Hindlimb muscle (tissue), 1 donor: ENCODE measurements around the gene AIPL1. TPM values are rescaled to one million over a fixed set of nuclear protein-coding genes. Genes with fewer than 3 reads are reported as not detected.

Source experiments
- DNase-seq: peaks from one replicate; pipeline ENCODE4 v3.0.0-alpha.2; 2013
- polyA plus RNA-seq: library from polyadenylated mRNA; unstranded; fragments of 120-200 nt; gene quantifications from one replicate; pipeline ENCODE4 v1.2.1, GENCODE V29; 2013; ENCODE audit not compliant: insufficient read length

AIPL1 gene
- polyA plus RNA-seq, 1 donor, result not detected

GRCh38 chr17:6448473-6448872 is 13.6 kb upstream of the AIPL1 start:
- no peak for DNase-seq

- DNase-seq, result no peak
These were observed 11.7 kb upstream of the AIPL1 start for GRCh38 chr17:6446516-6447100.

GRCh38 chr17:6444571-6445335 is 9.8 kb upstream of the AIPL1 start:
- no peak for DNase-seq

GRCh38 chr17:6443692-6444570 is 9.0 kb upstream of the AIPL1 start, which contains the start of gene PIMREG:
PIMREG (plus strand) TSS chr17:6444455; CDS start chr17:6445111, 656 bp downstream.
- peak; percentile 100 for DNase-seq

GRCh38 chr17:6442775-6443174 is 7.9 kb upstream of the AIPL1 start:
- DNase-seq, result no peak

- DNase-seq, result no peak
These were observed 5.0 kb upstream of the AIPL1 start for GRCh38 chr17:6439951-6440350.

- no peak for DNase-seq
These were observed 3.0 kb upstream of the AIPL1 start for GRCh38 chr17:6437956-6438355.

- DNase-seq, result no peak
These were observed 2.5 kb upstream of the AIPL1 start for GRCh38 chr17:6437466-6437865.

GRCh38 chr17:6435968-6436367 is 1.0 kb upstream of the AIPL1 start:
- DNase-seq, result no peak

GRCh38 chr17:6430769-6431168 is 4.2 kb downstream of the AIPL1 start:
- no peak for DNase-seq

- no peak for DNase-seq
These were observed 5.7 kb downstream of the AIPL1 start for GRCh38 chr17:6429266-6429665.

- DNase-seq, result no peak
These were observed 6.5 kb downstream of the AIPL1 start for GRCh38 chr17:6428207-6428965.

GRCh38 chr17:6427279-6427781 is 7.6 kb downstream of the AIPL1 start:
- no peak for DNase-seq

- DNase-seq, result no peak
These were observed 8.4 kb downstream of the AIPL1 start for GRCh38 chr17:6426356-6427101.

- DNase-seq, result no peak
These were observed 9.5 kb downstream of the AIPL1 start for GRCh38 chr17:6425407-6425806.

GRCh38 chr17:6423931-6424330 is 11.0 kb downstream of the AIPL1 start:
- DNase-seq, result no peak

- DNase-seq, result no peak
These were observed 12.2 kb downstream of the AIPL1 start for GRCh38 chr17:6422654-6423241.

- peak; percentile 56 for DNase-seq
These were observed 13.0 kb downstream of the AIPL1 start for GRCh38 chr17:6421700-6422604.

- no peak for DNase-seq
These were observed 14.7 kb downstream of the AIPL1 start for GRCh38 chr17:6420173-6420641.

- no peak for DNase-seq
These were observed 19.3 kb downstream of the AIPL1 start for GRCh38 chr17:6415616-6416015.
